Activated CD8-positive, alpha-beta memory T cell treated with anti-CD3 and anti-CD28 coated beads, Interleukin-2, amount 10 ng/mL, durations not matched to agents 7 days and 5 days (primary cell): Measurements from ENCODE around the gene FAM174A. TPM values are rescaled to one million over a fixed set of nuclear protein-coding genes. Genes with fewer than 3 reads are reported as not detected.

Experiments
- ATAC-seq: fragments of 150-1000 bp; cut with Tn5 transposase; one replicate; pipeline ENCODE4 v1.10.0; 2021; ENCODE audit warnings: moderate library complexity
- CTCF ChIA-PET: fragments of 350-600 bp; sonication (Branson Sonifier 250); formaldehyde crosslinking; loops from one replicate; lab custom pipeline; 2021; ENCODE audit warnings: antibody characterized with exemption; lab: Charles Lee
- DNase-seq: peaks from one replicate; pipeline ENCODE4 v3.0.0-alpha.2; 2020
- H3K27ac Mint-ChIP-seq: one replicate; pipeline ENCODE4 v1.8.0; 2021; ENCODE audit warnings: mild to moderate bottlenecking, mixed read lengths
- H3K27me3 Mint-ChIP-seq: one replicate; pipeline ENCODE4 v1.8.0; 2021; ENCODE audit warnings: mixed read lengths
- H3K36me3 Mint-ChIP-seq: one replicate; pipeline ENCODE4 v1.8.0; 2021; ENCODE audit warnings: mild to moderate bottlenecking, mixed read lengths
- H3K4me1 Mint-ChIP-seq: one replicate; pipeline ENCODE4 v1.8.0; 2021; ENCODE audit warnings: mixed read lengths
- H3K4me3 Mint-ChIP-seq: one replicate; pipeline ENCODE4 v1.8.0; 2021; ENCODE audit warnings: mild to moderate bottlenecking, moderate library complexity, mixed read lengths
- H3K9me3 Mint-ChIP-seq: one replicate; pipeline ENCODE4 v1.8.0; 2022; ENCODE audit warnings: low read depth, mixed read lengths
- total RNA-seq, 2 experiments: library from RNA; stranded (reverse); gene quantifications; one replicate each; pipeline ENCODE4 v1.2.3, GENCODE V29; 2021

The FAM174A gene
- 1 to 10 TPM; 4.7 to 5.8 TPM for total RNA-seq

DNA sequence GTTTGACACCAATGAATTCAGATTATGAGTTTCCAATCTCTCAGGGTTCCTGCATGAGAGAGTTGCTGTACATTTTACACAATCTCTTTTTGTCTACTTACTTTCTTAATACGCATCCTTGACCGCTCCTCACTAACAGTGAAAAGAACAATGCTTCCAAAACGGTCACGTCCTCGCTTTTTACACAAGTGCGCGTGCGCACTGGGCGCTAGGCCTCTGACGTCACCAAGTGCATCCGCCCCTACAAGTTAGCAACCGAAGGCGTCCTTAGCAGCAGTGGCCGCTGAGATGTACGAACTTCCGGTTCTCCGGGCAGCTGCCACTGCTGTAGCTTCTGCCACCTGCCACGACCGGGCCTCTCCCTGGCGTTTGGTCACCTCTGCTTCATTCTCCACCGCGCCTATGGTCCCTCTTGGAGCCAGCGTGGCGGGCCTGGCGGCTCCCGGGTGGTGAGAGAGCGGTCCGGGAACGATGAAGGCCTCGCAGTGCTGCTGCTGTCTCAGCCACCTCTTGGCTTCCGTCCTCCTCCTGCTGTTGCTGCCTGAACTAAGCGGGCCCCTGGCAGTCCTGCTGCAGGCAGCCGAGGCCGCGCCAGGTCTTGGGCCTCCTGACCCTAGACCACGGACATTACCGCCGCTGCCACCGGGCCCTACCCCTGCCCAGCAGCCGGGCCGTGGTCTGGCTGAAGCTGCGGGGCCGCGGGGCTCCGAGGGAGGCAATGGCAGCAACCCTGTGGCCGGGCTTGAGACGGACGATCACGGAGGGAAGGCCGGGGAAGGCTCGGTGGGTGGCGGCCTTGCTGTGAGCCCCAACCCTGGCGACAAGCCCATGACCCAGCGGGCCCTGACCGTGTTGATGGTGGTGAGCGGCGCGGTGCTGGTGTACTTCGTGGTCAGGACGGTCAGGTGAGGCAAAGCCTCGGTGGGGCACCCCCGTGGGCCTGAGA lies at the start of gene FAM174A:
FAM174A (plus strand) TSS at position 315 of the 946 bp plus-strand sequence; CDS start at position 472, 157 bp downstream.
- peak; percentile 97 for DNase-seq
- Mint-ChIP-seq H3K27ac (peak within 1 kb of the TSS; percentile 84), H3K9me3 (peaks cover 13% of the 10 kb centered on the region), H3K27me3 (peaks cover 5% of the 10 kb centered on the region), H3K4me3 (peak within 1 kb of the TSS; percentile 92), H3K36me3 (peaks cover 13% of the 10 kb centered on the region), H3K4me1 (peaks cover 15% of the 10 kb centered on the region)
- peak; percentile 91 for ATAC-seq
- CTCF ChIA-PET = interaction anchor here (0.6 to 1.4 kb wide), 3 partner anchors 35 to 365 kb away, joined by 3 read pairs; no protein-coding TSS in a partner anchor

DNA sequence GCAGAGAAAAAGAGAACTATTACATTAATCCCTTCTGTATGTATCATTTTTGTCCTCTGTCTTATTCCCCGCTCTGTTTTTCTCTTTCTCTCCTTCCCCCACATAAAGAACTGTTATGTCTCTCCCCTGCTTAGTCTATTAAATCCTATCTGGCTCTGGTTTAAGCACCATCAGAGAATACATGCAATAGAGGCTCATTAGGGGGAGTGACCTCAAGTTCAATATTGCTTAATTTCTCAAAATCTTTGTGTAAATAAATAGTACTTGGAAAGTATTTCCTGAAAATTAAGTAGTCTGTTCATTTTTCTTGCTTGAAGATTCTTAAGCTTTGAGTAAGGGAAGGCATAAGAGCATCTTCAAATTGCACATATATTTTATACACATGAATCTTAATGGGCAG lies 41.2 kb upstream of the FAM174A start:
- H3K36me3 Mint-ChIP-seq = no peaks in the 10 kb centered on the region
- H3K27ac Mint-ChIP-seq = no peak overlapping the region
- H3K9me3 Mint-ChIP-seq = peaks cover 4% of the 10 kb centered on the region
- no peak overlapping the region for H3K4me3 Mint-ChIP-seq
- DNase-seq (no peak), ATAC-seq (no peak)
- H3K4me1 Mint-ChIP-seq = no peaks in the 10 kb centered on the region
- CTCF ChIA-PET = no interaction called here
- H3K27me3 Mint-ChIP-seq = no peaks in the 10 kb centered on the region

DNA sequence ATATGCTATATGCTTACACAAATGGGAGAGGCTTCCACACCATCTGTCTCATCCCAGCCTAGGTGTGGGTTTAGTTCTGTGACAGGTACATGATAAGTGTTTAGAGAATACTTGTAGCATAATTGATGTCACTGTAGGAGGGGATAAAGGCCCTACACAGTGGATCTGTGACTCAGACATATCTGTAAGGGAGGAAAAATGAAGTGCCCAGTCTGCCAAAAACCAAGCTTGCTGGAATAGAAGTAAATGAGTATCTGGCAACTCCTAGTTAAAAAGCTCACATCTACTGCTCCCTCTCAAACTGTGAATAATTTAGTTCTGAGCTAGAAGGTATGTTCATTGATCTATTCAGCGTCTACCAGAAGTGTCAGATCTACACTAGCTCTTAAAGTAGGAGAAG lies 38.9 kb upstream of the FAM174A start:
- Mint-ChIP-seq H3K27ac (no peak overlapping the region), H3K4me3 (no peak overlapping the region), H3K4me1 (no peaks in the 10 kb centered on the region), H3K36me3 (no peaks in the 10 kb centered on the region), H3K27me3 (no peaks in the 10 kb centered on the region), H3K9me3 (no peaks in the 10 kb centered on the region)
- CTCF ChIA-PET = no interaction called here
- ATAC-seq (no peak), DNase-seq (no peak)

DNA sequence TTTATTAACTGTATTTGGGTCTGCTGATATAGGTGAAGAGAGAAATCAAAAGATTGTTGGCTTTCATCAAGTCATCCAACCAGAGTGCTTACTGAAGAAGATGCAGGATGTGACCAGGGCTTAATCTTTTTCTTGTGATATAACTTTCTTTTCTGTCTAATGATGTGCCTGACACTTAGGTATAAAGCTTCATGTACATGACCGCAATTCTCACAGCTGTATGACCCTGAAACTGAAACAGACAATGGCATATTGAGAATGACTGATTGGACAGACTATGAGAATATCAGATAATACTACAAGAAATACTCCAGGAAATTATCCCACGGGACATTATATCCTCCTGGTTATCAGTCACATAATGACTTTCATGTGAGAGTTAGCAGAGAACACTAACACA lies 32.5 kb upstream of the FAM174A start:
- Mint-ChIP-seq H3K4me1 (no peaks in the 10 kb centered on the region), H3K27me3 (no peaks in the 10 kb centered on the region), H3K27ac (no peak overlapping the region), H3K9me3 (no peaks in the 10 kb centered on the region), H3K4me3 (no peak overlapping the region), H3K36me3 (no peaks in the 10 kb centered on the region)
- DNase-seq (no peak), ATAC-seq (no peak)
- CTCF ChIA-PET = no interaction called here

DNA sequence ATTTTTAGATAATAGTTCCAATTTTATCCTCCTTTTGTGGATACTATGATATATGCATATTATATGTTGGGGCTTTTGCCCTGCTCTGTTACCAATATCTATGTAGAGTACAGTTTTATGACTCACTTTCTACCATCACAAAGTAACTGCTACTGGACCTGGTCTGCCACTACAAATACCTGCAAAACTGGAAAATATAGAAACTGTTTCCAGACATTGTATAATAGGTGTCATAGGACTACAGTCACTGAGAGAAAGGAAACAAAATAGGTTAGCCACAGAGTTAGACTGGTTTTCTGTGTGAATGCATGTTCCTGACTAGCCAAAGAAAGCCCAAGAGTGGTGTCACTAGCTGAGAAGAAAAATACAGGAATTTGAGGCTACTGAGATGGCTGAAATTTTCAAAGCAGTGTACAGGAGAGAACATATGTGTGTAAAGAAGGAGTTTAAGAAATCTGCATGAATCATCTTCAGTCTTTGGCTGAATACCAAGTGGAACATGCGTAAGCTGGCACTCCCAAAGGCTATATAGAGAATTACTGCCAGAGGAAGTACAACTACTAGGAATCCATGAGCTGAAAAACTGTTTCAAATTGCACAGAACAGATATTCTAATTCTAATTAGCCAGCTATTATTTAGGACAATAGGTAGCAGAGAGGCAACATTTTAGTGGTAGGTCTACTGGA lies 29.0 kb upstream of the FAM174A start:
- CTCF ChIA-PET = no interaction called here
- no peak for ATAC-seq
- H3K27ac Mint-ChIP-seq = no peak overlapping the region
- no peaks in the 10 kb centered on the region for H3K9me3 Mint-ChIP-seq
- H3K4me3 Mint-ChIP-seq = no peak overlapping the region
- no peaks in the 10 kb centered on the region for H3K4me1 Mint-ChIP-seq
- DNase-seq = no peak
- H3K27me3 Mint-ChIP-seq = no peaks in the 10 kb centered on the region
- H3K36me3 Mint-ChIP-seq = no peaks in the 10 kb centered on the region

DNA sequence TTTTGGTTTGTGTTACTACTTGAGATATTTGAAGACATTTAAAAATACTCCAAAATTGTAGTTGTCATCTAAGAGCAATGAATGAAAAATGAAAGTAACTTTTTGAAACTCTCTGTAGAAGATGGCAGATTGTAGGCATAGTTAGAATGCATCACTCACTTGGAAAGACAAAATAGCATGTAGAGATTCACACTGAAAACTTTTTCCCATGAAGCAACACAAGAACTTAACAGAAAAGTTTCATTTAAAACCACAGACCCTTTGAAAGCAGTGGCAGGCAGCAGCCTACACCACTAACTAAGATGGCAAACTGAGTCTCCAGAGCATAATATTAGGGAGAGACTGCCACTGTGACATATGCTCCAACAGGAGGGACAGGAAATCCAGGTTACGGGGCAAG lies 18.9 kb upstream of the FAM174A start:
- H3K27ac Mint-ChIP-seq = no peak overlapping the region
- CTCF ChIA-PET = no interaction called here
- DNase-seq (no peak), ATAC-seq (no peak)
- peaks cover 15% of the 10 kb centered on the region for H3K9me3 Mint-ChIP-seq
- H3K27me3 Mint-ChIP-seq = peaks cover 4% of the 10 kb centered on the region
- peaks cover 3% of the 10 kb centered on the region for H3K4me1 Mint-ChIP-seq
- peaks cover 3% of the 10 kb centered on the region for H3K36me3 Mint-ChIP-seq
- H3K4me3 Mint-ChIP-seq = no peak overlapping the region

DNA sequence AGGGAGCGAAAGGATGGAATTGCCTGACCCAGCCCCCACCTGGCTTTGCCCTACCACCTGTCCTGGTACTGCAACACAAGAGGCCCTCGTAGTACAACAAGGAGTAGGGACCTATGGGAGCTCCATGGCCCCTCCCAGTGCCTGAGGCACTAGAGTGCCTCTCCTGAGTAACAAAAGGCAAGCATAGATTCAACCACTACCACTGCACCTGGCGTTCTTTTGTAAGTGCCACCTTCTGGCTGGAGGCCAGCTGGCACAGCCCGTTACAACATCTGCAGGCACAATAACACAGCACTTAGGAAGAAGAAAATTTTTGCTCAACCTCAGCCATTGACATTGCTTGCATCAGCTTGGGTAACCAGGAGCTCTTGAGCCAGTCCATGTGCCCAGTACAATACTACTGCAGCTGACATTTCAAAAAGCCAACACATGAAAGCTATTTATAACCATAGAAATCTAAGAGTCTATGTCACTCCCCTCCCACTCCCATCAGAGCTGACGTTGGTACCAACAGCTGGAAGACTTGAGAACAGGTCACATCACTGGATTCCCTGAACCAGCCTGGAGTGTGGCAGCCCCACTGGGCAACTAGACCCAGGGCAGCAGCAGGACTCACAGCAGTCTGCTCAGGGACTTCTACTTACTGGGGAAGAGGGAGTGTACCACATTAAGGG lies 17.7 kb upstream of the FAM174A start:
- Mint-ChIP-seq H3K27ac (no peak overlapping the region), H3K4me1 (peaks cover 3% of the 10 kb centered on the region), H3K4me3 (no peak overlapping the region), H3K9me3 (peaks cover 15% of the 10 kb centered on the region), H3K27me3 (peaks cover 4% of the 10 kb centered on the region), H3K36me3 (peaks cover 3% of the 10 kb centered on the region)
- ATAC-seq (no peak), DNase-seq (no peak)
- CTCF ChIA-PET = no interaction called here

DNA sequence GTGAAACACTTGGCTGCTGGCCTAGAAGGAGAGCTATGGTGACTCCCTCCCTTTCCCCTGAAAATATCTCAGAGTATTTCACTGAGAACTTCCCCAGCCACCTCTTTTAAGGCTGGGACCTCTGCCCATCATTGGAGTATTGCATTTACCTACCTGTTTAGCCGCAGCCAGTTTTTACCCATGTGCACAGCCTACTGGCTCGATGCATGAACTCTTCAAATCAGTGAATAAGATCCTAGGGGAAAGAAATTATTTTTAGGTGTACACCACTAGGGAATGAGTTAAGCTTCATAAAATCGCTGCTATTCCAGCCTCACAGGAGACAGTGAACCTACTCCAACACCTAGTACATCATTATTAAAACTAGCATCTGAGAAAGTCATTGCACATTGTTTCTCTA lies 16.8 kb upstream of the FAM174A start:
- DNase-seq = no peak
- Mint-ChIP-seq H3K9me3 (peaks cover 15% of the 10 kb centered on the region), H3K36me3 (peaks cover 3% of the 10 kb centered on the region), H3K27me3 (peaks cover 4% of the 10 kb centered on the region), H3K4me3 (no peak overlapping the region), H3K4me1 (peaks cover 3% of the 10 kb centered on the region), H3K27ac (no peak overlapping the region)
- CTCF ChIA-PET = no interaction called here
- ATAC-seq = no peak

DNA sequence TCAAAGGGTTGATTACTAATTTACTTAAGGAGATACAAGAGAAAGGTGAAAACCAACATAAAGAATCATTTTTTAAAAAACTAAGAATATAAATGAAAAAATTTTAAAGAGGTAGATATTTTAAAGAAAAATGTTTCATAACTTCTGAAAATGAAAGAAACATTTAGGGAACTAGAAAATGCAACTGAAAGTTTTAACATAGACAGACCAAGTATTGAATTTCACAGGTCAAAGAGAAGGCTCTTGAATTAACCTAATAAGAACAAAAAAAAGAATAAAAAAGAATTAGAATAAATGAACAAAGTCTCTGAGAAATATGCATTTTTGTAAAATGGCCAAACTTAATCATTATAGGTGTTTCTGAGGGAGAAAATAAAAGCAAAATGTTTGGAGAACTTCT lies 16.1 kb upstream of the FAM174A start:
- Mint-ChIP-seq H3K27ac (no peak overlapping the region), H3K27me3 (peaks cover 11% of the 10 kb centered on the region), H3K4me1 (peaks cover 3% of the 10 kb centered on the region), H3K9me3 (peaks cover 18% of the 10 kb centered on the region), H3K4me3 (no peak overlapping the region), H3K36me3 (peaks cover 3% of the 10 kb centered on the region)
- DNase-seq (no peak), ATAC-seq (no peak)
- CTCF ChIA-PET = no interaction called here

DNA sequence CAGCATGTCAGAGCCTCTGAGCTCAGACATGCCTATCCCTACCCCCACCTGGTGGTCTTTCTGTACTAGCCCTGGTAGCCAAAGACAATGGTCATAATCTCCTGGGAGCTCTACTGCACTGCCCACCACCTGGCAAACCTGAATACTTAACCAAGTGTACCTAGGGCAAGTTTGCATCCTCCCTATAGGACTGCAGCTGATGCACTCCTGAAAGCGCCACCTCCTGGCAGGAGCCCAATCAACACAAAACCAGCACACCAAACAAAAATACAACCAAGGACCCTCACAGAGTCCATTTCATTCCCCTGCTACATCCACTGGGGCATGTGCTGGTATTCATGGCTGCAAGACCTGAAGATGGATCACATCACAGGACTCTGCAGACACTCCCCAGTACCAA lies 14.8 kb upstream of the FAM174A start:
- no peak overlapping the region for H3K27ac Mint-ChIP-seq
- H3K4me1 Mint-ChIP-seq = peaks cover 3% of the 10 kb centered on the region
- no peak for ATAC-seq
- H3K27me3 Mint-ChIP-seq = peaks cover 20% of the 10 kb centered on the region
- H3K4me3 Mint-ChIP-seq = no peak overlapping the region
- CTCF ChIA-PET = no interaction called here
- DNase-seq = no peak
- peaks cover 18% of the 10 kb centered on the region for H3K9me3 Mint-ChIP-seq
- H3K36me3 Mint-ChIP-seq = peaks cover 3% of the 10 kb centered on the region

DNA sequence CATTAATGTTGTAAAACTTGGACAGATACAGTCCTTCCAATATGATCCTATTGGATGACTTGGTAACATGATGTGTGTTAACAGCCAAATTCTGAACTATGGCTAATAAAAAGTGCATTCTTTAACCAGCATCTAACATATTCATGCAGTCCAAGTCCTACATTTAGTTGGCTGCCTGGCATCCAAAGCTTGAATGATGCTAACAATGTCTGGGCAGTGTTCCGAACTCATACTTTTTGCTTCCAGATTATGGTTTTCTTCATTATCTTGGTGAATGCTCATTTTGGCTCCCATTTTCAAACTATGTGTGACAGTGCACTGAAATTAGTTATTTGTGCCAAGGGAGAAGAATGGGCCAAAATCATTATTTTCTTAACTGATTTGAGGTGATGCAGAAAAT lies 2.8 kb downstream of the FAM174A start:
- Mint-ChIP-seq H3K9me3 (no peaks in the 10 kb centered on the region), H3K36me3 (peaks cover 1% of the 10 kb centered on the region), H3K27ac (no peak overlapping the region), H3K27me3 (no peaks in the 10 kb centered on the region), H3K4me1 (peaks cover 15% of the 10 kb centered on the region), H3K4me3 (no peak overlapping the region)
- ATAC-seq = no peak
- CTCF ChIA-PET = no interaction called here
- no peak for DNase-seq

DNA sequence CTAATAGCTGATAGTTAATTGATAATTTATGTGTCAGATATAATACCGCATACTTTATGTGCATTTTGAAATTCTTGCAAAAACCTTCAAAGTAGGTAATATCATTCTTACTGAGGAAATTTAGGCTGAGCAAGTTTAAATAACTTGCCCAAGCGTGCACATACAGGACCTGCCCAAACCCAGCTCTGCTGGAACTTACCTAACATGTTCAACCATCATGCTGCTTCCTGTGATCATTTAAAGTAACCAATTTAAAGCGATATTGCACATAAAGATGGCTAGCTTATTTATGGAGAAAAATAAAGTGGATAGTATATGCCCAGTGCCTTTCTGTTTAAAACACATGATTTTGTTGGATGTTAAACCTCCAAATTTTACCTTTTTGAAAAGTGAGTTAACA lies 4.3 kb downstream of the FAM174A start:
- DNase-seq (no peak), ATAC-seq (no peak)
- Mint-ChIP-seq H3K4me1 (peaks cover 15% of the 10 kb centered on the region), H3K27me3 (no peaks in the 10 kb centered on the region), H3K4me3 (no peak overlapping the region), H3K27ac (no peak overlapping the region), H3K9me3 (no peaks in the 10 kb centered on the region), H3K36me3 (peaks cover 1% of the 10 kb centered on the region)
- CTCF ChIA-PET = no interaction called here

DNA sequence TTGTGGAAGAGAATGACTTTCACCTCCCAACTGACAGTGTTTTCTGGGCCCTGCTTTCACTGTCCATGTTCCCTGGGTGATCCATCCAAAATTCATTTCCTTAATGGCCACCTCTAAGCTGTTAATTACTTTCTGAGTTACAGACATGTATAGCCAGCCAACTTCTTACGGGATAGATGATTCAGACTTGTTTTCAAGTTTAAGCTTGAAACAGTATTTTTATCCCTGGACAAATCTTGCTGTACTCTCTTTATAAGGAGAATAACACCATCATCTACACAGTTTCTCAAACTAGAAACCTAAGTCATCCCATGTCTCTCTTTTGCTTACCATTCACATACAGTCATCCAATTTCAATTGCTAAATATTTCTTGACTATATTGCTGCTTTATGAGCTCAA lies 6.9 kb downstream of the FAM174A start:
- ATAC-seq = no peak
- Mint-ChIP-seq H3K4me1 (peaks cover 2% of the 10 kb centered on the region), H3K27ac (no peak overlapping the region), H3K9me3 (no peaks in the 10 kb centered on the region), H3K4me3 (no peak overlapping the region), H3K27me3 (no peaks in the 10 kb centered on the region), H3K36me3 (no peaks in the 10 kb centered on the region)
- CTCF ChIA-PET = no interaction called here
- DNase-seq = no peak
